ENCODE data around the gene DUSP28.
"Not testable (repeated sequence)": the region's sequence is repeated elsewhere in the genome, so short reads cannot be mapped to it uniquely, and the experiment has no call there.

Gene DUSP28

DNA sequence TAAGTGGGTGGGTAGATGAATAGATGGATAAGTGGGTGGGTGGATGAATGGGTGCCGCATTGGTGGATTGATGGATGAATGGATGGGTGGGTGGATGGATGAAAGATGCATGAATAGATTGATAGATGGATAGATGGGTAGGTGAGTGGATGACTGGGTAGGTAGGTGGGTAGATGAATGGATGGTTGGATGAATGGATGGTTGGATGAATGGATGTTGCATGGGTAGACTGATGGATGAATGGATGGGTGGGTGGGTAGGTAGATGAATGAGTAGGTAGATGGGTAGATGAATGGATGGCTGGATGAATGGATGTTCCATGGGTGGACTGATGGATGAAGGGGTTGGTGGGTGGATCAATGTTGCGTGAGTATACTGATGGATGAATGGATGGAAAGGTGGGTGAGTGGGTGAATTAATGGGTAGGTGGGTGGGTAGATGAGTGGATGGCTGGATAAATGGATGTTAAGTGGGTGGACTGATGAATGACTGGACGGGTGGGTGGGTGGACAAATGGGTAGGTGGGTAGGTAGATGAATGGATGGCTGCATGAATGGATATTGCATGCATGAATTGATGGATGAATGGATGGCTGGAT is 32.9 kb upstream of the DUSP28 start:
- no peak for DNase-seq (ENCODE audit: low read depth in 2 of 2)

DNA sequence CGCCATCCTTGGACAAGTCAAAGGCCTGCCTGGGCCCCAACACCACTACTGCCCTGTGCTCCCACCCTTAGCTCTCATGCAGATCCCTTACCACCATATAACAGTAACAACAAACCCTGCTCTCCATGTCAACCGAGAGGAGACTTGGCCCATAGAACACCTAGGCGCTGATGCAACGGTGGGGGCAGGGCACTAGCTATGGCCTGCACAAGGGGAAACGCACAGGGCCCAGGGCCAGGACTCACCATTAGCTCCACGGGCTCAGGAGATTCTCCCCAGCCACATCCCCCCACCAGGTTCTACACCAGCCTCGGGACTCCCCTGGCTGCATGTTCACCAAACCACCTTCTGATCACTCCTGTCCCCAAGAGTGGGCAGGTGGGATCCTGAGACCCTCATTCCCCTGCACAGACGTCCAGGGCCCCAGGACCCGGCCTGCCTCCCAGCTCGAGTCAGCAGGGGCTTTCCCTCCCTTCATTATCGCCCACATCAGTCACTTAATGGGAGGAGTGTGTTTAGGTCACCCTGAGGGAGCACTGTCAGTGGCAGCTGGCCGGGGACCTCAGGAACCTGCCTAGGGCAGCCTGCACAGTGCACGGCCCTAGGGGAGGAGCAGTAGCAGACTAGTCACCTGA is 31.6 kb upstream of the DUSP28 start:
- no peak for DNase-seq (ENCODE audit: low read depth in 2 of 2)

DNA sequence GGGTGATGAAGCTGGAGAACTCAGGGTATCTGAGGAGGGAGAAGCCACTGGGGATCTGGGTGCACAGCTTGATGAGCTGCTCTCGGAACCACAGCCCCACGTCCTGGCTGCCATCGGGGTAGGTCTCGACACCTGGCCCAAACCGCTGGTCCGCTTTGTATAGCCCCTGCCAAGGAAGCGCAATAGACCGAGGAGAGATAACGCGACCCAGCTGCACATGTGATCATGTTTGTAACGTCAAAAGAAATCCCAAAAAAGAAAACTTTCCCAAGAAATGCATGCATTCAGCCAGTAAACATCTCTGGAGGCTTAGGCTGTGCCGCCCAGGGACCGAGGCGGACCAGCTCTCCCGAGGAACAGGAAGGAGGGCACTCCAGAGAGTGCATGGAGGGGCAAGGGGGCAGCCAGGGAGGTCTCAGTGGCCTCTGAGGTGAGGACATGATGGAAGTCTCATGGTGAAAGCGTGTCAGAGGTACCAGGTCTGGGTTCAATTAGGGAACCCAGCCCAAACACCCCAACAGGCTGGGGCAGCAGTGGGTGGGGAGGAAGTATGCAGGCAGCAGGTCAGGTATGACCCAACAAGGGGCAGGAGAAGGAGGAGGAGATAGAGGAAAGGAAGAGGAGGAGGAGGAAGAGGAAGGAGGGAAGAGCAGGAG is 30.7 kb upstream of the DUSP28 start:
- no peak for DNase-seq (ENCODE audit: low read depth in 2 of 2)

DNA sequence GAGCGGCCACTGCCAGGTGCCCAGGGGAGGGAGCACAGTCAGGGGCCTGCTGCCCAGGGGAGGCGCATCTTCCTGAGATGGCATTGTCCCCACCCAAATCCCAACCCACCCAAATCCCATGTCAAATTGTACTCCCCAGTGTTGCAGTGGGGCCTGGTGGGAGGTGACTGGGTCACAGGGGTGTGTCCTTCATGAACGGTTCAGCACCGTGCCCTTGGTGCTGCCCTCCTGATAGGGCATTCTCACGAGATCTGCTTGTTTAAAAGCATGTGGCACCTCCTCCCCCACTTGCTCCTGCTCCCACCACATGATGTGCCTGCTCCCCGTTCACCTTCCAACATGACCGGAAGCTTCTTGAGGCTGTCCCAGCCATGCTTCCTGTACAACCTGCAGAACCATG is 30.0 kb upstream of the DUSP28 start:
- DNase-seq (ENCODE audit: low read depth in 2 of 2): no peak

DNA sequence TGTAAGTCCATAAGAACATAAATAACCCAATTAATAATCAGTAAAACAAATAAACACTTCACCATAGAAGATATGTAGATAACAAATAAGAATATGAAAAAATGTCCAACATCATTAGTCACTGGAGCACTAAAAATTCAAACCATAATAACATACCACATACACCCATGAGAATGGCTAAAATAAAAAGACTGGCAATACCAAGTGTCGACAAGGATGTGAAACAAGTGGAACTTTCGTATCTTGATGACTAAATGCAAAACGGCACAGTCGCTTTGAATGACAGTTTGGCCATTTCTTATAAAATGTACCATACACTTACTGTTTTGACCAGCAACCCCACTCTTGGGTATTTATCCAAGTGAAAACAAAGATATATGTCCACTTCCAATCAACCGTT is 29.1 kb upstream of the DUSP28 start:
- DNase-seq (ENCODE audit: low read depth in 2 of 2): no peak

DNA sequence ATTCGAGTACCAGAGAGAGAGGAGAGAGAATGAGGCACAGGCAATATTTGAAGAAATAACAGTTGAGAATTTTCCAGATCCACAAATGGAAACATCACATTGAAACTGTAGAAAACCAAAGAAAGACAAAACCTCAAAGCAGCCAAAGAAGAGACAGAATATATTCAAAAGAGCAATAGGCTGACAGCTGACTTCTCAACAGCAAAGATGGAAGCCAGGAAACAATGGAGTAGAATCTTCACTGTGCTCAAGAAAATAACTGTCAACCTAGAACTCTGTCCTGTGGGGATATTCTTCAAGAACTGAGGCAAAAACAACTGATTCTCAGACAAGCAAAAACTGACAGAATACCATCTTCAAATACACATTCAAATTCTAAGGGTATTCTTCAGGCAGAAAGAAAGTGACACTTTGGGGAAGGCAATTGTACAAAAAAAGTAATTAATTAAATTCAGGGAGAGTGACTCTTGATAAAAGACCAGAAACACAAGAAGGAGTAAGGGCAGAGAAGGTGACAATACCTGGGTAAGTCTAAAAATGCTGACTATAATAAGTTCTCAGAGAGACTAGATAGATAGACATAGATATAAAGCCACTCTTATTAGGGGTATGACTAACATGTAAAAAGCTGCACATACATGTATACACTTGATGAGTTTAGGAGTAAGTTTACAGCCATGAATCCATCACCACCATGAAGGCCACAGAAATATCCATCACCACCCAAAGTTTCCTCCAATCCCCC is 28.0 kb upstream of the DUSP28 start:
- no peak for DNase-seq (ENCODE audit: low read depth in 2 of 2)

DNA sequence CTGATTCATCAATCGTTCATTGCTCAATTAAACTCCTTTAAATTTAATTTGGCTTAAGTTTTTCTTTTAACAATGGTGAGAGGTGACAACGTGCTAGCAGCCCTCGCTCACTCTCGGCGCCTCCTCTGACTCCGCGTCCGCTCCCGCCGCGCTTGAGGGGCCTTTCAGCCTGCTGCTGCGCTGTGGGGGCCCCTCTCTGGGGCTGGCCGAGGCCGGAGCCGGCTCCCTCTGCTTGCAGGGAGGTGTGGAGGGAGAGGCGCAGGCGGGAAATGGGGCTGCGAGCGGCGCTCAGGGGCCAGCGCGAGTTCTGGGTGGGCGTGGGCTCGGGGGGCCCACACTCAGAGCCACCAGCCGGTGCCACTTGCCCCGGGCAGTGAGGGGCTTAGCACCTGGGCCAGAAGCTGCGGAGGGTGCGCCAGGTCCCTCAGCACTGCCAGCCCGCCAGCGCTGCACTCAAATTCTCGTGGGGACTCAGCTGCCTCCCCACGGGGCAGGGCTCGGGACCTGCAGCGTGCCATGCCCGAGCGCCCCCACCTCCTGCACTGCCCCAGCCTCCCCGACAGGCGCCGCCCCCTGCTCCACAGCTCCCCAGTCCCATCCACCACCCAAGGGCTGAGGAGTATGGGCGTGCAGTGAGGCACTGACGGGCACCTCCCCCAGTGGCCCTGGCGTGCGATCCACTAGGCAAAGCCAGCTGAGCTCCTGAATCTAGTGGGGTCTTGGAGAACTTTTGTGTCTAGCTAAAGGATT is 22.0 kb upstream of the DUSP28 start:
- DNase-seq (ENCODE audit: low read depth in 2 of 2): no peak

DNA sequence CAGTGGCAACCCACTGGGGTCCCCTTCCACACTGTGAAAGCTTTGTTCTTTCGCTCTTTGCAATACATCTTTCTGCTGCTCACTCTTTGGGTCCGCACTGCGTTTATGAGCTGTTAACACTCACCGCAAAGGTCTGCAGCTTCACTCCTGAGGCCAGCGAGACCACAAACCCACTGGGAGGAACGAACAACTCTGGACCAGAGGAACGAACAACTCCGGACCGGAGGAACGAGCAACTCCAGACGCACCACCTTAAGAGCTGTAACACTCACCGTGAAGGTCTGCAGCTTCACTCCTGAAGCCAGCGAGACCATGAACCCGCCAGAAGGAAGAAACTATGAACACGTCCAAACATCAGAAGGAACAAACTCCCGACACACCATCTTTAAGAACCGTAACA is 21.1 kb upstream of the DUSP28 start:
- DNase-seq (ENCODE audit: low read depth in 2 of 2): not testable (repeated sequence)

DNA sequence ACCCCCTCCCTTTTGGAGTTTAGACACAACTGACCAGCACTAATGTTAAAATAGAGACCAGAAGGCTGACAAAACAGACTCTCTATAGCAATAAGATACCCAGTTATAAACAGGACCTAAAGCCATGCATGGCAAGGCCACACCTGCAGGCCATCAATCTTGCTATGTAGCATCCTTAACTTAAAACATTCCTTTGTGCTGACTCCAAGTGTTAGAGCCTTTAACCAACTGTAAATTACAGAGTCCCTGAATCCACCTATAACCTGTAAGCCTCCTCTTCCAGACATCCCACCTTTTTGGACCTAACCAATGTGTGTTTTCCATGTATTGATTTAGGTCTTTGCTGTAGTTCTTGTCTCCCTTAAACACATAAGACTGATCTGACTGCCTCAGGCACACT is 20.3 kb upstream of the DUSP28 start:
- no peak for DNase-seq (ENCODE audit: low read depth in 2 of 2)

DNA sequence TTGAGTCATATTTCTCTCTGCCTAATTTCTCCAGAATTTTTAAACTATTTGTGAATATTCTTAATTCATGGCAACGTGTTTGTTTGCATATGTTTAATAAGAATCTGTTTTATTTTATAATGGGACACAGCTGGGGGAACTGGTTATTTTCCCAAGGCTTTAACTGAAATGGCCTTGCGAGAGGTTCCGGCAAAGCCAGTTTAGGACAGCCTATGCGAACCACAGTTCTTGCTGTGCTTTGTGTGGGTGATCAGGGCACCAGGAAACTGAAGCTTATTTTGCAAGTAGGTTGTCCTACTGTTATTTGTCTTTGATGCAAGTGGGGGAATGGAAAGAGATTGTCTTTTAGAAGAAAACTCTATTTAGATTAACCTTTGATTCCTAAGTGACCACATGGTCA is 8.9 kb upstream of the DUSP28 start:
- DNase-seq (ENCODE audit: low read depth in 2 of 2): no peak

DNA sequence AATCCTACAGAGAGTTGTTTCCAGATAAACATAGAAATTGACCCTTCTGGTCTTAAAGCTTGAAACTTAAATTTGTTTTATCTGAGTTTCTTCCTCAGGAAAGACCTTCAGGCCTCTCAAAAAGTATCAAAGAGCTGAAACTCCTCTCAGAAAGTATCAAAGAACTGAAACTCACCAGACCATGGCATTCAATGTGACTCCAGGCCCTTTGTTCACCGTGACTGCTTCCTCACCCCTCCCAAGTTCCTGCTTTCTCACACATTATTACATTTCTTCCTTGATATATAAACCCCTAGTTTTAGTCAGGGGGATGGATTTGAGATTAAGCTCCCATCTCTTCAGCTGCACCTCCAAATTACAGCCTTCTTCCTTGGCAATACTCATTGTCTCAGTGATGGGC is 8.3 kb upstream of the DUSP28 start:
- no peak for DNase-seq (ENCODE audit: low read depth in 2 of 2)

DNA sequence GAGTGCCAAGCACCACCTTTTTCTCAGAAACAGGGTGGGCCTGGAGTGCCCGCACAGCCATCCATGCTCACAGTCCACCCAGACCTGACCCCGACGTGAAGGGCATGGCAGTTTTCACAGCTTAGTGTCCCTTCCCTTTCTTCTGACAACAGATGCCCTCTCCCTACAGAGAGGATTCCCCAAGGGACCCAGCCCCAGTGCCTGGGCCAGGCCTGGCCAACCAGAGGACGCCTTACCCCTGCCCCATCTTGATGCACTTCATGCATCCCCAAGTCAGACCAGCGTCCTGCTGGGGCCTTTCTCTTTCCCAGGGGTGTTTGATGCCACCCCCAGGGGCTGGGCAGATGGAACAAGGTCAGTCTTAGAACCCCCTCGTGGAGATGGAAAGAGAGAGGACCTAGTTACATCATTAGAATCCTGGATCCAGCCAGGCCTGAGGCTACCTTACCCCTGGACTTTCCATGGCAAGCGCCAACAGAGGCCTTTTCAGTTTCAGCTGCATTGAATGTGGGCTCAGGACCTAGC is 6.1 kb upstream of the DUSP28 start:
- DNase-seq (ENCODE audit: low read depth in 2 of 2): no peak

DNA sequence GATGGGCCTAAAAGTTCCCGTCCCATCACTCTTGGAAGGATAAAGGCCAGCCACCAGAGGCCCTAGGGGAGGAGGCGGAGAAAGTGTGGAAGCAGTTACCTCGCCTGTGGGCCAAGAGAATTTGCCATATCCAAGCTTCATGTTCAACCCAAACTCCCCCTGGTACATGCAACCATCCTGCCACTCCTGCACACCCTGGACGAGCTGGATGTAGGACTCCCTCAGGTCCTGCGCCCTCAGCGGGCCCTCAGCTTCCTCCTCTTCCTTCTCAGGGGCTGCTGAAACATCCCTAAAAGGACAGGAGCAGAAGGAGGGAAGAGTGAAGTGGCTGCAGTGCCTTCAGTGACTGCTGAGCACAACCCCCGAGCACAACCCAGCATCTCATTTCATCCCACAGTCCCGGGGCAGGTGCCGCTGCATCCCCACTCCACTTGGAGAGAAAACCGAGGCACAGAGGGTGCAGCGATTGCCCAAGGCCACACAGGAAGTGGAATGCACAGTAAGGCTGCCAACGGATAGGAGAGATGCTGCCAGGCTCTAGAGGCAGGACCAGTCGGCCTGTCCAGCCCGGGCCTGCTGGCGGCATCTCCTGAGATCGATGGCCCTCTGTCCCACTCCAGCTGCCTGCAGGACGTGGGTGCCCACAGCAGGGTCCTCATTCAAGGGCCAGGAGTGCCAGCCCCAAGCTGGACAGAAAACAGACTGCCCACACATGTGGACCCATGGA is 5.2 kb upstream of the DUSP28 start:
- no peak for DNase-seq (ENCODE audit: low read depth in 2 of 2)

DNA sequence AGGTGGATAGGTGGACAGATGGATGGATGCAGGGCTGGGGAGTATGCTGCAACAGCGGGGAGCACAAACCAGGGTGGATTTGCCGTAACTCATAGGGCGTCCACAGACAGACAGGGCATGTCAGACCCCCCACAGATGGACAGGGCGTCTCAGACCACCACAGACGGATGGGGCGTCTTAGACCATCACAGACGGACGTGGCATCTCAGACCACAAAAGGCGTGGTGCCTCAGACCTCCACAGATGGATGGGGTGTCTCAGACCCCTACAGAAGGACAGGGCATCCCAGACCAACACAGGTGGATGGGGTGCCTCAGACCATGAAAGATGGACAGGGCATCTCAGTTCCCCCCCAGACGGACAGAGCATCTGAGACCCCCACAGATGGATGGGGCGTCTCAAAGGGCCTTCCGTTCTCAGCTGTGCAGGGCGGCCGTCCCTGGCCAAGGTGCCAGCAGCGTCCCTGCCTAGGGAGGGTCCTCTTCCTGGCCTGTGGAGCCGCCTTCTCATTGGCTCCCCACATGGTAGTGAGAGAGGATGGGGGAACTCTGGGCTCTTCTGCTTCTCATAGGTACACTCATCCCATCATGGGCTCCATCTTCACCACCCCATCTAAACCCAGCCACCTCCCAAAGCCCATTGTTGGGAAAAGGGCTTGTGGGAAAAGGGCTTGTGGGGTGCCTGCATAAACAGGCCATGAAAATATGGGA is 4.5 kb upstream of the DUSP28 start:
- DNase-seq (ENCODE audit: low read depth in 2 of 2): no peak

DNA sequence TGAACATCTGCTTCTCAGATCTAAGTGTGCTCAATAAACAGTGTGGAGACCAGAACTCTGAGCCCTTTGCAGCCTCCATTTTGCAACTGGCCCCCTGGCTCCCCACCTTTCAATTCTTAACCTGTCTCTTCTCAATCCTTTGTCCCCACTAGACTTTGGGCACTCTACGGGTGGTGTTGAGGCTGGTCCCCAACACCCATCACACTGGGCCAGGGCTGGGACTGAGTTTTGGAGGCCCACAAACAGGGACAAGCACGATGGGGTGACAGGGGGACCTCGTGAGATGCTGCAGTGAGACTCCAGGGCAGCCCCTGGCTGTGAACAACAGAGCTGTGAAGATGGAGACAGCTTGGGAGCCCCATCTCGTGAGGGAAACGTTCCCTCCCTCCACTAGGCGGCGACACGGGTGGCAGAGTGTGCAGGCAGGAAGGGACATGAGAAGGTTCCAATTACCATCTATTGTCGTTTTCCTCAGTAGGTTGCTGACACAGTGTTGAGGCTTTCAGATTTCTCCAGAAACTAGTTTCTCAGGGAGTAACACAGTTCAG is 3.5 kb upstream of the DUSP28 start:
- DNase-seq (ENCODE audit: low read depth in 2 of 2): peak in 1 of 2 donors; percentile 39

DNA sequence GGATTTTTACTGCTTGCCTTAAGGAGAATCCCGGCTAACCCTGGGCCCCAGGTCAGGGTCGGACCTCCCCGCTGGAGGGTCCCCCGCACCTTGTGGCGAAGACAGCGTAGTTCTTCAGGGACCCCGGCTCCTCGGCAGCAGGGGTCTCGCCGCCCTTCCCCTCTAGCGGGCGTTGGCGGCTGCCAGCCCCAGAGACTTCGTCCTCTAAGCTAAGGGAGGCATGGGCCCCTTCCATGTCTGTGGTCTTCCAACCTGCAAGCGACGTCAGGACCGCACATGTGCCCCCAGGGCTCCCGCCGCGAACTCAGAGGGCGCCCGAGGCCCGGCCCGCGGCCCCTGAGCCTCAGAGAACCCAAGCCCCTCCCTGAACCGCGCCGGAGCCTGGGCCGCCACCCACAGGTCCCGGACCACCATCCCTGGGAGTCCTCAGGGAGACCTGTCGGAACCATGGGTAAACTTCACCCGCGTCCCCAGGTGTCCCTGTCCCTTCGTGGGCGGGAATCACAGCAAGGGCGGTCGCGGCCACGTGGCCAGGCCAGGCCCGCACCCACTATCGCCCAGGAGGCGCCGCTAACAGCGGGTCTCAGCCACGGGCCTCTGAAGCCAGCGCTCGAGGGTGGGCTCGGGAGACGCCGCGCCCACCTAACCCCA is 2.9 kb upstream of the DUSP28 start:
- no peak for DNase-seq (ENCODE audit: low read depth in 2 of 2)

DNA sequence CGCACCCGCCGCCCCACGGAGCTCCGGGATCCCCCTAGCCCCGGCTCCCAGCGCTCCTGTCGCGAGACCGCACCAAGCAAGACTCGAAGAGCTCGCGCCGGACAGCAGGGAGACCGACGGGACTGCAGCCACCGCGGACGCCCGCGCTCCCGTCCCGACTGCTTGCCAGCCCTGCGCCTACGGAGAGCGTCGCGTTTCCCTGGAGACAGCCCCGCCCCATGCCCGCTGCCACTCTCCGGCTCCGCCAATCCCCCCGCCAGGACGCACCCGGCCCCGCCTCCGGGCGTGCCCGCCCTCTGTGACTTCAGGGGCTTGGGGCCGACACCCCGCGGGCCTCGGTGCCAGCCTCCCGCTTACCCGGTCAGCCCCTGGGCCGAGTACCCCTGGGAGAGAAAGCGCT is 2.3 kb upstream of the DUSP28 start, which contains the start of gene ANKMY1:
Gene ANKMY1 (minus strand): TSS at position 181 of the 400 bp plus-strand sequence. CDS start 653 bp downstream, outside the sequence.
- DNase-seq (ENCODE audit: low read depth in 2 of 2): peak in 1 of 2 donors; percentile 46

DNA sequence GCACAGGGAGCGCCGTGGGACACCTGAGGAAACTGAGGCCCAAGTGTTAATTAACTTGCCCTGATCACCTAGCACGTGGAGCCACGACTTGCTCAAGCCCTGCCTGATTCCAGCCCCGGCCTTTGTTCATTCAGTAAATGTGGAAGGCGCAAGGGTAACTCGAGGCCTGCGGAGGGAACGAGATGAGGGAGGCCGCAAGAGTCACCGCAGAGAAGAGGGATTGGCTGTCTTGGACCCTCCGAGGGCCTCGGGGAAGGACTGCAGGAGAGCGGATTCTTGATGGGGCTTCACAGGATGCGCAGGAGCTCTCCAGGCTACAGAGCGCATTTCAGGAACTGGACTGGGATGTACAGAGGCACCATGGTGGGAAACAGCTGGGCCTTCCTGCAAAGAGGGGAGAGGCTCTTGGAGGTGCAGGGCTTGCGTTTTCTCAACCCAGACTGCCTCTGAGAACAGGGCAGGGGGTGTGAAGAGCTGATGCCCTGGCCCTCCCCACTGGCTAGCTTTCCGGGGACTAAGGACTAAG is 1.9 kb upstream of the DUSP28 start:
- DNase-seq (ENCODE audit: low read depth in 2 of 2): no peak

DNA sequence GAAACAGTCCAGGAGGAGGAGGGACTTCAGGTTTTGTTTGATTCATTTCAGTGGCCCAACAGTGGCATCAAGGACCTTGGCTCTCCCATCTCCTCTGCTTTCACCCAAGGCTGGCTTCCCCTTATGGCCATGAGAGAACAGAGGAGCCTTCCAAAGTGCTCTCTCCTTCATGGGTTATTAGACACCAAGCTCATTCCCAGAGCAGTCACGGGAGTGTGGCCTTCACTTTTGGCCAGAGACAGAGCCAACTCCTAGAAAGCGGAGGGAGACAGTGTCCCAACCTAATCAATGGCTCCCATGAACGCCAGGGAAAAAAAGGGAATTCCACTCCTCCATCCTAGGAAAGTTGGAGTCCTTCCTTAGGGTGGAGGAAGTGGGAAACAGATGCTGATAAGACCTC is 871 bp upstream of the DUSP28 start:
- no peak for DNase-seq (ENCODE audit: low read depth in 2 of 2)

Measured in stimulated activated CD4-positive, alpha-beta T cell treated with anti-CD3 and anti-CD28 coated beads, Interleukin-1b, Interleukin-23, amount 100 ng/mL, for 1 hour (primary cell).